OCI-LY7 (cell line): ENCODE results near the gene CCDC91. TPM values are rescaled to one million over a fixed set of nuclear protein-coding genes. Genes with fewer than 3 reads are reported as not detected.

Source experiments
- BruUV-seq: library from RNA; stranded (reverse); fragments of 400-500 nt; replicated peaks from 2 replicates; lab custom pipeline; 2021; lab: Mats Ljungman, UMichigan
- CTCF ChIA-PET: fragments of 300-600 bp; sonication (Branson Sonifier 250); formaldehyde crosslinking; loops from one replicate; lab custom pipeline; 2022; ENCODE audit warnings: antibody characterized with exemption; ENCODE audit not compliant: unreplicated experiment; lab: Charles Lee
- POLR2A ChIA-PET: fragments of 300-600 bp; sonication (Branson Sonifier 250); formaldehyde crosslinking; loops from one replicate; lab custom pipeline; 2022; ENCODE audit warnings: antibody characterized with exemption; lab: Charles Lee
- DNase-seq: peaks from one replicate; pipeline ENCODE4 v3.0.0-alpha.2; 2015; ENCODE audit warnings: low spot score
- H2AFZ ChIP-seq: fragments of 200-600 bp; sonication (generic), shearing (Covaris generic); 2 replicates; pipeline ENCODE4 v1.6.1; 2014; ENCODE audit warnings: mild to moderate bottlenecking, antibody characterized with exemption, low read length, moderate library complexity
- H3K27ac ChIP-seq: fragments of 200-600 bp; sonication (generic); 2 replicates; pipeline ENCODE4 v1.5.1; 2014; ENCODE audit warnings: mixed run types, low read depth, mild to moderate bottlenecking, moderate library complexity, low read length, inconsistent platforms; ENCODE audit not compliant: poor library complexity, severe bottlenecking
- H3K36me3 ChIP-seq: fragments of 200-600 bp; sonication (generic); 2 replicates; pipeline ENCODE4 v1.6.1; 2014; ENCODE audit warnings: mild to moderate bottlenecking, antibody characterized with exemption, low read length, moderate library complexity, mixed read lengths; ENCODE audit not compliant: insufficient read depth
- H3K4me1 ChIP-seq: fragments of 200-600 bp; sonication (generic); 2 replicates; pipeline ENCODE4 v1.5.1; 2014; ENCODE audit warnings: mild to moderate bottlenecking, low read length; ENCODE audit not compliant: insufficient read depth, poor library complexity, severe bottlenecking
- H3K4me2 ChIP-seq: fragments of 200-600 bp; sonication (generic); 2 replicates; pipeline ENCODE4 v1.6.1; 2014; ENCODE audit warnings: mild to moderate bottlenecking, low read length
- H3K4me3 ChIP-seq: fragments of 200-600 bp; sonication (generic); 2 replicates; pipeline ENCODE4 v1.5.1; 2014; ENCODE audit warnings: mild to moderate bottlenecking, low read depth, low read length; ENCODE audit not compliant: poor library complexity, severe bottlenecking
- H3K79me2 ChIP-seq: fragments of 200-600 bp; sonication (generic); 2 replicates; pipeline ENCODE4 v1.6.1; 2016; ENCODE audit warnings: low read depth, mild to moderate bottlenecking, low read length, moderate library complexity, mixed read lengths; ENCODE audit not compliant: insufficient read depth
- H3K9me2 ChIP-seq: fragments of 200-600 bp; sonication (generic); 2 replicates; pipeline ENCODE4 v1.6.1; 2016; ENCODE audit warnings: mild to moderate bottlenecking, low read length, mixed read lengths; ENCODE audit not compliant: insufficient read depth
- H3K9me3 ChIP-seq: fragments of 200-600 bp; sonication (generic); 2 replicates; pipeline ENCODE4 v1.6.1; 2014; ENCODE audit warnings: mild to moderate bottlenecking, mixed run types, low read length, mixed read lengths
- H4K20me1 ChIP-seq: fragments of 200-600 bp; sonication (generic); 2 replicates; pipeline ENCODE4 v1.6.1; 2014; ENCODE audit warnings: mild to moderate bottlenecking, antibody characterized with exemption, low read length, moderate library complexity, mixed read lengths; ENCODE audit not compliant: insufficient read depth
- EZH2phosphoT487 ChIP-seq: fragments of 200-600 bp; sonication (generic); IDR thresholded peaks from 2 replicates; pipeline ENCODE4 v1.6.1; 2018; ENCODE audit warnings: low read depth, borderline replicate concordance, mild to moderate bottlenecking, mixed run types, antibody characterized with exemption, low read length, moderate library complexity, mixed read lengths
- intact Hi-C: fragments of 100-400 bp; cut with micrococcal nuclease; formaldehyde crosslinking; loops from one replicate; pipeline ENCODE4 v1.10.0; 2022; ENCODE audit not compliant: unreplicated experiment
- total RNA-seq, 2 experiments: library from RNA; depleted of rRNA in 1 of 2; stranded (reverse); fragments of >200 nt in 1 of 2; shearing (Covaris generic) in 1 of 2; gene quantifications; 2 replicates each; pipeline ENCODE4 v1.2.3, GENCODE V29; 2014 to 2022
- TF ChIP-seq, protein P1 (sequence below): fragments of 200-600 bp; sonication (generic); conservative IDR thresholded peaks from 2 replicates; pipeline ENCODE4 v1.5.1; 2014; ENCODE audit warnings: mild to moderate bottlenecking, antibody characterized with exemption, low read length, moderate library complexity, mixed read lengths

CCDC91 gene
- total RNA-seq, 2 experiments from 2014 or later = 15.8 to 23.8 TPM

DNA sequence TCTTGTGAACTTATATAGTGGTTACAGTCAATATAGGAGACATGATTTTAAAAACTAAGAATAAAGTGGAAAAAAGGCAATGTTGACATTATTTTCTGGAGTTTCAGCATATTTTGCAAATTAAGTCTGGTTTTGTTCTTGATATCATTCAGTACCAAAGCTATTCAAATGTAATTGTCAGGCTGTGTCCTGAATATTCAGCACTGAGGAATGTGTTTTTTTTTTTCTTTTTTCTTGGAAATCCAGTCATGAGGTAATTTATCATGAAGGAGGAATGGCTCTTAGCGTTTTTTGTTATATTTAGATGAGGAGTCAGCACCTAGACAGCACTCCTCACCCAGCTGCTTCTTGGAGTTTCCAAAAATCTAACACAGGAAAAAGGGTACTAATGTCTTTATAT, 225.5 kb downstream of the CCDC91 start:
- Histone ChIP-seq H3K9me3 (no peaks in the 10 kb centered on the region), H3K36me3 (no peaks in the 10 kb centered on the region), H3K4me1 (no peaks in the 10 kb centered on the region), H3K79me2 (no peaks in the 10 kb centered on the region), H3K9me2 (no peaks in the 10 kb centered on the region), H3K4me2 (no peak overlapping the region), H2AFZ (no peak overlapping the region), H4K20me1 (no peaks in the 10 kb centered on the region), H3K4me3 (no peak overlapping the region), H3K27ac (no peak overlapping the region)
- TF ChIP-seq, protein P1, sequence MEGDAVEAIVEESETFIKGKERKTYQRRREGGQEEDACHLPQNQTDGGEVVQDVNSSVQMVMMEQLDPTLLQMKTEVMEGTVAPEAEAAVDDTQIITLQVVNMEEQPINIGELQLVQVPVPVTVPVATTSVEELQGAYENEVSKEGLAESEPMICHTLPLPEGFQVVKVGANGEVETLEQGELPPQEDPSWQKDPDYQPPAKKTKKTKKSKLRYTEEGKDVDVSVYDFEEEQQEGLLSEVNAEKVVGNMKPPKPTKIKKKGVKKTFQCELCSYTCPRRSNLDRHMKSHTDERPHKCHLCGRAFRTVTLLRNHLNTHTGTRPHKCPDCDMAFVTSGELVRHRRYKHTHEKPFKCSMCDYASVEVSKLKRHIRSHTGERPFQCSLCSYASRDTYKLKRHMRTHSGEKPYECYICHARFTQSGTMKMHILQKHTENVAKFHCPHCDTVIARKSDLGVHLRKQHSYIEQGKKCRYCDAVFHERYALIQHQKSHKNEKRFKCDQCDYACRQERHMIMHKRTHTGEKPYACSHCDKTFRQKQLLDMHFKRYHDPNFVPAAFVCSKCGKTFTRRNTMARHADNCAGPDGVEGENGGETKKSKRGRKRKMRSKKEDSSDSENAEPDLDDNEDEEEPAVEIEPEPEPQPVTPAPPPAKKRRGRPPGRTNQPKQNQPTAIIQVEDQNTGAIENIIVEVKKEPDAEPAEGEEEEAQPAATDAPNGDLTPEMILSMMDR = no peak
- TF ChIP-seq EZH2phosphoT487 = no peak
- BruUV-seq = no TSS peak
- POLR2A ChIA-PET = no interaction called here
- intact Hi-C loops = no loop called here
- DNase-seq = no peak
- CTCF ChIA-PET = no interaction called here

DNA sequence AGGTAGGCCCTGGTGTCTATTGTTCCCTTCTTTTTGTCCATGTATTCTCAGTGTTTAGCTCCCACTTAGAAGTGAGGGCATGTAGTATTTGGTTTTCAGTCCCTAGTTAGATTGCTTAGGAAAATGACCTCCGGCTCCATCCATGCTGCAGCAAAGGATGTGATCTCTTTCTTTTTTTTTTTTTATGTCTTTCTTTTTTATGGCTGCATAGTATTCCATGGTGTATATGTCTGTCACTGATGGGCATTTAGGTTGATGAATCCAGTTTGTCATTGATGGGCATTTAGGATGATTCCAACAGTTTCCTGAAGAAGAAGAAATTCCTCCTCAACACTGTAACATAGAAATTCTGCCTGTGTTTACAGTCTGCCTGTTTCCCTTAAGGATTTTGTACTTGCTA, 231.1 kb downstream of the CCDC91 start:
- no peak overlapping the region for H3K4me3 ChIP-seq
- TF ChIP-seq, protein P1 = no peak
- TF ChIP-seq EZH2phosphoT487 = no peak
- POLR2A ChIA-PET = interaction anchor here (0.7 kb wide), 1 partner anchor 12 kb away, joined by 3 read pairs; no protein-coding TSS in a partner anchor
- DNase-seq = no peak
- H2AFZ ChIP-seq = no peak overlapping the region
- intact Hi-C loops = no loop called here
- no peaks in the 10 kb centered on the region for H3K79me2 ChIP-seq
- H3K27ac ChIP-seq = no peak overlapping the region
- no peaks in the 10 kb centered on the region for H3K9me2 ChIP-seq
- H3K4me1 ChIP-seq = no peaks in the 10 kb centered on the region
- no peaks in the 10 kb centered on the region for H4K20me1 ChIP-seq
- CTCF ChIA-PET = no interaction called here
- H3K36me3 ChIP-seq = no peaks in the 10 kb centered on the region
- BruUV-seq = no TSS peak
- H3K9me3 ChIP-seq = no peaks in the 10 kb centered on the region
- no peak overlapping the region for H3K4me2 ChIP-seq

DNA sequence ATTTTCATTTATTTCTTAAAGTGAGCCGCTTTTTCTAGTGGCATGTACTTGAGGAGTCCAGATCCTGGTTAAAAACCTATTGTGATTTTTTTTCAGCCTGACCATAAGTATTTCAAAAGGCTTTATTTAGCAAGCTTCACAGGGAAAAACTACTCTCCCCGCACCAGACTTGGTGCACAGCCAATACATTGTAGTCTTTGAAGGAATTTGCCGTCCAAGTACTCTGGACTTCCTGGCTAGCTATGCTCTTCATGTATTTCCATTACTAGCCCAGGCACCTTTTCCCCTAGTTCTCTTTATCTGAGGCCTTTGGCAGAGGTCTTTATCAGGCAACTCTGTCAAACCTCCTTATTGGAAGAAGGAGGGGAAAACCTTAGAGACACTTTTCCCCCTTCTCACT, 234.7 kb downstream of the CCDC91 start:
- Histone ChIP-seq H3K27ac (no peak overlapping the region), H3K36me3 (no peaks in the 10 kb centered on the region), H3K4me3 (no peak overlapping the region), H3K9me3 (no peaks in the 10 kb centered on the region), H4K20me1 (no peaks in the 10 kb centered on the region), H3K9me2 (no peaks in the 10 kb centered on the region), H3K4me2 (no peak overlapping the region), H3K79me2 (no peaks in the 10 kb centered on the region), H2AFZ (no peak overlapping the region), H3K4me1 (no peaks in the 10 kb centered on the region)
- ChIA-PET CTCF (no interaction called here), POLR2A (interaction anchor here (0.7 kb wide), 1 partner anchor 711 kb away, joined by 3 read pairs; no protein-coding TSS in a partner anchor)
- intact Hi-C loops = no loop called here
- DNase-seq = no peak
- TF ChIP-seq, protein P1 = no peak
- TF ChIP-seq EZH2phosphoT487 = no peak
- no TSS peak for BruUV-seq
